22Rv1 (cell line): Measurements from ENCODE around the gene ASIC3.

Experiments
- CTCF ChIP-seq: fragments of 450-650 bp; IDR thresholded peaks from 2 replicates; pipeline ENCODE4 v1.5.1; 2017; ENCODE audit warnings: mild to moderate bottlenecking
- ZFX ChIP-seq: fragments of 450-650 bp; IDR thresholded peaks from 2 replicates; pipeline ENCODE4 v1.6.1; 2017; ENCODE audit warnings: antibody characterized with exemption, borderline replicate concordance

- TF ChIP-seq CTCF = no peak
- no peak for TF ChIP-seq ZFX
Measured at GRCh38 chr7:151035026-151035717, 13.2 kb upstream of the ASIC3 start.
